Ishikawa (cell line): ENCODE measurements around the gene PRKCD.

Experiments
- CEBPB ChIP-seq: IDR thresholded peaks from 2 replicates; pipeline ENCODE4 v1.6.1; 2012
- CREB1 ChIP-seq: IDR thresholded peaks from 2 replicates; pipeline ENCODE4 v1.6.1; 2012; ENCODE audit warnings: low read depth
- EGR1 ChIP-seq: IDR thresholded peaks from 2 replicates; pipeline ENCODE4 v1.6.1; 2012
- EP300 ChIP-seq: IDR thresholded peaks from 2 replicates; pipeline ENCODE4 v1.6.1; 2012; ENCODE audit warnings: borderline replicate concordance
- FOXM1 ChIP-seq: IDR thresholded peaks from 2 replicates; pipeline ENCODE4 v1.6.1; 2012; ENCODE audit warnings: low read depth, borderline replicate concordance
- NFIC ChIP-seq: IDR thresholded peaks from 2 replicates; pipeline ENCODE4 v1.6.1; 2012
- RAD21 ChIP-seq: IDR thresholded peaks from 2 replicates; pipeline ENCODE4 v1.6.1; 2012; ENCODE audit warnings: low read depth
- REST ChIP-seq: IDR thresholded peaks from 2 replicates; pipeline ENCODE4 v1.6.1; 2012; ENCODE audit warnings: low read depth, mild to moderate bottlenecking
- TAF1 ChIP-seq: IDR thresholded peaks from 2 replicates; pipeline ENCODE4 v1.6.1; 2012; ENCODE audit warnings: low read depth, mild to moderate bottlenecking
- TCF12 ChIP-seq: IDR thresholded peaks from 2 replicates; pipeline ENCODE4 v1.6.1; 2012; ENCODE audit warnings: low read depth
- TEAD4 ChIP-seq: IDR thresholded peaks from 2 replicates; pipeline ENCODE4 v1.6.1; 2012
- USF1 ChIP-seq: IDR thresholded peaks from 2 replicates; pipeline ENCODE4 v1.6.1; 2012
- YY1 ChIP-seq: IDR thresholded peaks from 2 replicates; pipeline ENCODE4 v1.6.1; 2012; ENCODE audit warnings: low read depth
- TF ChIP-seq, protein P1 (sequence below): IDR thresholded peaks from 2 replicates; pipeline ENCODE4 v1.6.1; 2012

DNA sequence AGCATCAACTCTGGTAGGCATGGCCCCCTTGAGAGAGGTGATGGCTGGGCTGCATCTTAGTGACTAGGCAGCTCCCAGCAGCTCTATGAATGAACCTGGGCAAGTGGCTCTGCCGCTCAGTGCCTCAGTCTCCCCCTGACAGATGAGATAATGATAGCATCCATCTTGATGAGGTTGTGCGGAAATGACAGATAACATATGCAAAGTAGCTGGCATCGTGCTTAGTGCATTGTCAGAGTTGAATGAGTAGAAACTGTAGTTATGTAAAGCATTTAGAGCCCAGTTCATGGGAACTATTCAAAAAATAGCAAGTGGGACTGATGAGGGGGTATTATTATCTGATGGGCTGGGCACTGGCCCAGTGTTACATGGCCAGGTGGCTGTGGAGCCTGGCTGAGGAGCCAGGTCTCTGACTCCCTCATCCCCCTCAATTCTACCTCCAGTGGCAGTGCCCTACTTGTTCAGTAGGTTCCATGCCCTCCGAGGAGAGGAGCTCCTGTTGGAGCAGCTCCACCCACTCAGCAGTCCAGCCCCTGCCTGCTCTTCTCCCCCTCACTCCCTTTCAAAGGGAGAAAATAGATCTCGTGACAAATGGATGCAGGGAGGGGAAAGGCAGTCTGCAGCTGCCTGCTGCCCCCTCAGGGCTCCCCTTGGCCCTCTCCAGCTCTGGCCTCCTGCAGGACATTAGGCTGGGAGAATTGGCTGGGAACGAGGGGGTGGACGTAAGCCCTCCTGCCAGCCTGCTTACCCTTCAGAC is 6.6 kb downstream of the PRKCD start:
- TF ChIP-seq CEBPB (no peak), RAD21 (no peak), YY1 (no peak), EP300 (no peak), FOXM1 (no peak), REST (no peak), TAF1 (no peak; the same call in 1 of the 2 replicates), CREB1 (no peak), TEAD4 (no peak), EGR1 (no peak), NFIC (no peak), USF1 (no peak), TCF12 (no peak)
- TF ChIP-seq, protein P1, sequence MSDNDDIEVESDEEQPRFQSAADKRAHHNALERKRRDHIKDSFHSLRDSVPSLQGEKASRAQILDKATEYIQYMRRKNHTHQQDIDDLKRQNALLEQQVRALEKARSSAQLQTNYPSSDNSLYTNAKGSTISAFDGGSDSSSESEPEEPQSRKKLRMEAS, result no peak
